ENCODE results near the gene NEK6. TPM values are rescaled to one million over a fixed set of nuclear protein-coding genes. Genes with fewer than 3 reads are reported as not detected.

NEK6 gene
- total RNA-seq, 1 donor from 2014 or later: 14.7 TPM

DNA sequence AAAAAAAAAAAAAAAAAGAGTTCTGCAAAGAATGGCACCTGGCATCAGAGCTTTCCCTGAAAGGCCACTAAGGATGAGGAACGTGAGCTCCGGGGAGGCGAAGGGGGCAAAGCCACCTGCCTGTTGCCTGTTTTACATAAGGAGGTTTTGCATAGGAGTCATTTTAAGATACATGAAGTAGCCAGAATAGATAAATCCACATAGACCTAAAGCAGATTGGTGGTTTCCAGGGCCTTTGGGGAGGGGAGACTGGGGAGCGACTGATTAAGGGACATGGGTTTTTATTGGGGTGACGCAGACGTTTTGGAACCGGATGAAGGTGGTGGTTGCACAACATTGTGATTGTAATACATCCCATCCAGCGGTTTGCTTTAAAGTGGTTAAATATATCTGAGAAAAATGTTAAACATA is 7.1 kb downstream of the NEK6 start:
- H3K4me3 ChIP-seq (ENCODE audit: low read depth, low read length): no peak overlapping the region
- no peaks in the 10 kb centered on the region for H3K27me3 ChIP-seq (ENCODE audit: control insufficient read depth, insufficient read depth, low read length)
- peaks cover 2% of the 10 kb centered on the region for H3K36me3 ChIP-seq (ENCODE audit: control insufficient read depth, insufficient read depth, low read length)
- DNase-seq (ENCODE audit: low read depth) (no peak), FAIRE-seq (no peak)
- TF ChIP-seq, protein P1, sequence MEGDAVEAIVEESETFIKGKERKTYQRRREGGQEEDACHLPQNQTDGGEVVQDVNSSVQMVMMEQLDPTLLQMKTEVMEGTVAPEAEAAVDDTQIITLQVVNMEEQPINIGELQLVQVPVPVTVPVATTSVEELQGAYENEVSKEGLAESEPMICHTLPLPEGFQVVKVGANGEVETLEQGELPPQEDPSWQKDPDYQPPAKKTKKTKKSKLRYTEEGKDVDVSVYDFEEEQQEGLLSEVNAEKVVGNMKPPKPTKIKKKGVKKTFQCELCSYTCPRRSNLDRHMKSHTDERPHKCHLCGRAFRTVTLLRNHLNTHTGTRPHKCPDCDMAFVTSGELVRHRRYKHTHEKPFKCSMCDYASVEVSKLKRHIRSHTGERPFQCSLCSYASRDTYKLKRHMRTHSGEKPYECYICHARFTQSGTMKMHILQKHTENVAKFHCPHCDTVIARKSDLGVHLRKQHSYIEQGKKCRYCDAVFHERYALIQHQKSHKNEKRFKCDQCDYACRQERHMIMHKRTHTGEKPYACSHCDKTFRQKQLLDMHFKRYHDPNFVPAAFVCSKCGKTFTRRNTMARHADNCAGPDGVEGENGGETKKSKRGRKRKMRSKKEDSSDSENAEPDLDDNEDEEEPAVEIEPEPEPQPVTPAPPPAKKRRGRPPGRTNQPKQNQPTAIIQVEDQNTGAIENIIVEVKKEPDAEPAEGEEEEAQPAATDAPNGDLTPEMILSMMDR (IDR thresholded peaks at IDR 0.05; ENCODE audit: insufficient read depth, low read length, severe bottlenecking): no peak

DNA sequence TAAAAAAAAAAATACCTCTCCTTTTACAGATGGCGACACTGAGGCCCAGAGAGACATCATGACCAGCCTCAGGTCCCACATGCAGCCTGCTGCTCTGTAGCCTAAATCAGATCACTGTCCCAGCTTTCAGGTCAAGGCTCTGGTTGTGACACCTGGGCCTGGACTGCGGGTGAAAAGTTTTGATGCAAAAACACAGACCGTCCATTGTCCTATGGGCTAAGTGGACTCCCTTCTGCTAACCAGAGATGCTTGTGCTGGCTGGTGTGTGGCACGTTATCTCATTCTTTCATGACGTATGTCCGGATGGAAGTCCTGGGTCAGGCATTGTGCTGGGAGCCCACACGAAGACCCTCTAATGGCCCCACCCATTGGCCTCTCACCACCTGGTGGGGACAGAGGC is 7.8 kb downstream of the NEK6 start:
- H3K36me3 ChIP-seq (ENCODE audit: control insufficient read depth, insufficient read depth, low read length): peaks cover 2% of the 10 kb centered on the region
- no peak for FAIRE-seq
- no peak for DNase-seq (ENCODE audit: low read depth)
- no peaks in the 10 kb centered on the region for H3K27me3 ChIP-seq (ENCODE audit: control insufficient read depth, insufficient read depth, low read length)
- no peak overlapping the region for H3K4me3 ChIP-seq (ENCODE audit: low read depth, low read length)
- TF ChIP-seq, protein P1 (IDR thresholded peaks at IDR 0.05; ENCODE audit: insufficient read depth, low read length, severe bottlenecking): no peak

DNA sequence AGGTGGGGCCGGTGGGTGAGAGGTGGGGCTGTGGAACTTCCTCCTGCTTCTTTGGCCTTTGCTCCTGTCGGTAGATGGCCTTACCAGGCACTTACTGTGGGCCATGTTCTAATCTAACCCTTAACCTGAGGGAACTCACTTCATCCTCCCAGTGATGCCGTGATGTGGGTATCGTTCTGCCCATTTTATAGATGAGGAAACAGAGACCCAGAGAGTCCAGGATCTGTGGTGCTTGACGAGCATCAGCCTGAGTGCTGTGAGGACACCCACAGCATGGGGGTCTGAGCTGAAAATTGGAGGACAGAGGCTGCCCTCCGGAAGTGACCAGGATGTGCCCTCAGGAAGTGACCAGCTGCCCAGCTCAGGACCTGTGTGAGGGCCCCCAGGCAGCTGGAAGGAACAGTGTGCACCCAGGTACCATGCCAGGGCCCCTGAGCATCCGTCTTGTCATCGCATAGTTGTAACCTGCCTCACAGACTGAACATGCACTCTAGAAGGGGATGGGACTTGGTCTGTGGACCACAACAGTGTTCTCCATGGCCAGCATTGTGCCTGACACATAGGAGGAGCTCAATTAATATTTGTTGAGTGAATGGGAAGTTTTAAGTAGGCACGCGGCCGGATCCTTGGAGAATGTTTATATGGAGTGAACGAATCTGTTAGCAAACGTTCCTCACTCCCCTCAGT is 8.5 kb downstream of the NEK6 start:
- H3K4me3 ChIP-seq (ENCODE audit: low read depth, low read length): no peak overlapping the region
- no peak for DNase-seq (ENCODE audit: low read depth)
- TF ChIP-seq, protein P1 (IDR thresholded peaks at IDR 0.05; ENCODE audit: insufficient read depth, low read length, severe bottlenecking): no peak
- H3K36me3 ChIP-seq (ENCODE audit: control insufficient read depth, insufficient read depth, low read length): peaks cover 2% of the 10 kb centered on the region
- no peaks in the 10 kb centered on the region for H3K27me3 ChIP-seq (ENCODE audit: control insufficient read depth, insufficient read depth, low read length)
- no peak for FAIRE-seq

DNA sequence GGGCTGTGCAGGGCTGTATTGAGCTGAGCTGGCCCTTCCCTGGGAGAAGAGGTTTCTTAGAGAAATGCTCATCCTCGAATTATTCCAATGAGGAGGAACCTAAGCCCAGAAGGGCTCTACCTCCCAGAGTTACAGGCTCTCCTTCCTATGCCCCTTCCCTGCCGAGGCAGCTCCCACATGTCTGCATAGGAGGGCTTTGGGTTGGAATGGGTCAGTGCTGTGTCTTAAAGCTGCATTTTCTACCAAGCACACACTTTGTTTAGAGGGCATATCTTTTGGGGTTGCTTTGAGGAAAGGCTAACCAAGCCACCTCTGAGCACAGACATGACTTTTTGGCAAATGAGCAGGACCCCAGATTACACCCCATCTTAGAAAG is 9.1 kb downstream of the NEK6 start:
- H3K36me3 ChIP-seq (ENCODE audit: control insufficient read depth, insufficient read depth, low read length): peaks cover 2% of the 10 kb centered on the region
- no peak for FAIRE-seq
- TF ChIP-seq, protein P1 (IDR thresholded peaks at IDR 0.05; ENCODE audit: insufficient read depth, low read length, severe bottlenecking): no peak
- DNase-seq (ENCODE audit: low read depth): no peak
- no peak overlapping the region for H3K4me3 ChIP-seq (ENCODE audit: low read depth, low read length)
- no peaks in the 10 kb centered on the region for H3K27me3 ChIP-seq (ENCODE audit: control insufficient read depth, insufficient read depth, low read length)

DNA sequence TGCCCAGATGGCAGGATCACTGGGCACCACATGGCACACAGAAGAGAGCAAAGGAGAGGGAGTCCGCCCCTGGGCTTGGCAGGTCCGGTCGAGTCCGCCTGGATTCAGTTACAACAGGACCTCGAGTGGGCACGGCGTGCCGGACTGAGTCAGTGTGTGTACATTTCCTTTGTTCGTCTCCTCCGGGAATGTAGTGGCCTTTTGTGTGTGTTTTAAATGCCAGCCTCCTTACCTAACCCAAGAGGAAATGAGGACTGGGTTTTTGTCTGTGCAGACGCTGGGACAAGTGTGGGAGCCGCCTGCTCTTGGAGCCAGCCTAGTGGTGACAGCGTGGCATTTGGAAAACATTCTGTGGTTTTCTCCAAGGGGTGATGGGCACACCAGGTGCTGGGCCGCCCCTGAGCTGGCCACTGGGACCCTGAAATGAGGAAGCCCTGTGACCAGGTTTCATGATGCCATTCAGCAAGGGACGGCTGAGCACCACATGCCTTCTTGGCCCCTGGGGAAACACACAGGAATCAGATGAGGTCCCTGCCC is 9.6 kb downstream of the NEK6 start:
- TF ChIP-seq, protein P1 (IDR thresholded peaks at IDR 0.05; ENCODE audit: insufficient read depth, low read length, severe bottlenecking): no peak
- Histone ChIP-seq H3K4me3 (ENCODE audit: low read depth, low read length) (no peak overlapping the region), H3K27me3 (ENCODE audit: control insufficient read depth, insufficient read depth, low read length) (no peaks in the 10 kb centered on the region), H3K36me3 (ENCODE audit: control insufficient read depth, insufficient read depth, low read length) (peaks cover 2% of the 10 kb centered on the region)
- peak; percentile 70 for FAIRE-seq
- DNase-seq (ENCODE audit: low read depth): peak; percentile 85

DNA sequence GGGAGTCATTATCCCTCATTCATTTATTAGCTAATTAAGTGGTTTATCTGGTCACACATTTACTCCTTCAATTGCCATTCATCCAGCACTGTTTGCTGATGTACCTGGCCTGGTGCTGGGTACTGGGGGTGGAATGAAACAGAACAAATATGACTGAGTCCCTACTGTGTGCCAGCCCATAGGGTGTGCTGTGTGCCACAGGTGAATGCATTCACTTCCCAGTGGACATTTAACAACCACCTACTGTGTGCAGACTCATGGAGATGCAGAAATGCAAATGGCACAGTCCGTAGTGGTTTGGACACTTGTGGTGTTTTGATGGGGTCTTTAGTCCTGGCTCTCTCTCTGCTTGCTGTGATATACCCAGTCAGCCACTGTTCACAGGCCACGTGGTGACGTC is 10.5 kb downstream of the NEK6 start:
- FAIRE-seq: no peak
- no peak for DNase-seq (ENCODE audit: low read depth)
- Histone ChIP-seq H3K27me3 (ENCODE audit: control insufficient read depth, insufficient read depth, low read length) (no peaks in the 10 kb centered on the region), H3K36me3 (ENCODE audit: control insufficient read depth, insufficient read depth, low read length) (peaks cover 3% of the 10 kb centered on the region), H3K4me3 (ENCODE audit: low read depth, low read length) (no peak overlapping the region)
- TF ChIP-seq, protein P1 (IDR thresholded peaks at IDR 0.05; ENCODE audit: insufficient read depth, low read length, severe bottlenecking): no peak
